Smooth muscle cell (in vitro differentiated cells): ENCODE data around the gene AKAP8L. TPM values are rescaled to one million over a fixed set of nuclear protein-coding genes. Genes with fewer than 3 reads are reported as not detected.

Experiments used
- DNase-seq: peaks from one replicate; lab custom pipeline; 2025; ENCODE audit not compliant: unreplicated experiment; lab: John Stamatoyannopoulos, UW
- H2AFZ ChIP-seq: fragments of 200-600 bp; sonication (generic); 2 replicates; pipeline ENCODE4 v1.6.0; 2016; ENCODE audit warnings: antibody characterized with exemption, low read depth, mild to moderate bottlenecking
- H3F3A ChIP-seq: fragments of 200-600 bp; sonication (generic); 2 replicates; pipeline ENCODE4 v1.6.0; 2017; ENCODE audit warnings: antibody characterized with exemption, low read depth
- H3K27ac ChIP-seq: fragments of 200-600 bp; sonication (generic); 2 replicates; pipeline ENCODE4 v1.5.1; 2016; ENCODE audit warnings: low read depth, mild to moderate bottlenecking
- H3K27me3 ChIP-seq: fragments of 200-600 bp; sonication (generic); 2 replicates; pipeline ENCODE4 v1.6.1; 2016; ENCODE audit warnings: low read depth, mild to moderate bottlenecking
- H3K36me3 ChIP-seq: fragments of 200-600 bp; sonication (generic); 2 replicates; pipeline ENCODE4 v1.5.1; 2016; ENCODE audit warnings: low read depth
- H3K4me1 ChIP-seq: fragments of 200-600 bp; sonication (generic); 2 replicates; pipeline ENCODE4 v1.5.1; 2016; ENCODE audit warnings: low read depth
- H3K4me2 ChIP-seq: fragments of 200-600 bp; sonication (generic); 2 replicates; pipeline ENCODE4 v1.6.0; 2016; ENCODE audit warnings: mild to moderate bottlenecking
- H3K4me3 ChIP-seq: fragments of 200-600 bp; sonication (generic); 2 replicates; pipeline ENCODE4 v1.5.1; 2016; ENCODE audit warnings: mild to moderate bottlenecking
- H3K79me2 ChIP-seq: fragments of 200-600 bp; sonication (generic); 2 replicates; pipeline ENCODE4 v1.6.0; 2016; ENCODE audit warnings: low read depth, mild to moderate bottlenecking
- H3K9ac ChIP-seq: fragments of 200-600 bp; sonication (generic); 2 replicates; pipeline ENCODE4 v1.6.0; 2016; ENCODE audit warnings: low read depth
- H3K9me3 ChIP-seq: fragments of 200-600 bp; sonication (generic); replicated peaks from 2 replicates; pipeline ENCODE4 v1.5.1; 2016; ENCODE audit warnings: low read depth
- H4K20me1 ChIP-seq: fragments of 200-600 bp; sonication (generic); 2 replicates; pipeline ENCODE4 v1.6.0; 2016; ENCODE audit warnings: low read depth
- WGBS: methylation state at CpG from one replicate; pipeline ENCODE4 v1.1.7; 2016; ENCODE audit warnings: low lambda C conversion rate; 5-methylcytosine and 5-hydroxymethylcytosine counted together
- polyA plus RNA-seq: library from polyadenylated mRNA; unstranded; fragments of >200 nt; fragmentation: Nextera tagmentation; extraction: Ambion mirVana; gene quantifications from 2 replicates; pipeline ENCODE4 v1.2.1, GENCODE V29; 2016
- total RNA-seq: library from RNA; depleted of rRNA; stranded (reverse); fragments of >200 nt; gene quantifications from 2 replicates; pipeline ENCODE4 v1.2.3, GENCODE V29; 2014
- TF ChIP-seq, protein P1 (sequence below): fragments of 200-600 bp; sonication (generic); IDR thresholded peaks from 2 replicates; pipeline ENCODE4 v1.5.1; 2017; ENCODE audit warnings: borderline replicate concordance, mild to moderate bottlenecking, antibody characterized with exemption; ENCODE audit not compliant: insufficient read depth, poor library complexity, severe bottlenecking

AKAP8L gene
- total and polyA plus RNA-seq, 2 experiments from 2014 or later = 61.9 to 105 TPM

DNA sequence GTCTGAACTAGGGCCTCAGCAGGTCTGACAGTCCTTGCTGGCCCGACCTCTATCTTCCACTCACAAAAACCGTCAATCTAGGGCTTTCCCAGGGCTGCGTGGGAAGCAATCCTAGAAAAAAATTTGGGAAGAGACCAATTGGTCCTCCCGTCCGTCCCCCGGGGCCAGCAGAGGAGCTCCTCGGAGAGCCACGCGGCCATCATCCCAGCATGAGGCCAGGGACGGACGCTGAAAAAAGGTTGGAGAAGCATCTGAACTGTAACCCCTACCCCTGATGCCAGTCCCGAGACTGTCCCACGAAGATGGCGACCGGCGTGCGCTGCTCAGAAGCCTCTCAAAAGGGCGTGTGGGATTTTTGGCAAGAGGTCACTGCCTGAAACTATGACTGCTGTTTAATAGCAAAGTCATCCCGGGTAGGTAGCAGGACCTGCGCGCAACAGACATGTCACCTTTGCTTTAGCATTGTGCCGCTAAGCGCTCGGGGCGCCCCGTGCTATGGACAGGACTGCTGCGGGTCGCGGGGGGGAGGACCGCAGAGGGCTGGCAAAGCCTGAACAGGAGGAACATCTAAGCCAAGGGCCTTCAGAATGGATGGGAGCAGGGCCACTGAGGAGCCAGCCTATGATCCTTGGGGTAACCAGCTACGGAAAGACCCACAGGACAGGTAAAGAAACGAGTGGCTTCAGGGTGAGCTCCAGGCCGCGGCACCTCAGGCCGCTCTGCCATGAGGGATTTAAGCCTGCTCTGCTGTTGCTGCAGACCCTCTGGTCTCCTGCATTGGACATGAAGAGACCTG lies 49.8 kb downstream of the AKAP8L start:
- 98% methylated on average over 35 of the region's 35 CpGs for WGBS

DNA sequence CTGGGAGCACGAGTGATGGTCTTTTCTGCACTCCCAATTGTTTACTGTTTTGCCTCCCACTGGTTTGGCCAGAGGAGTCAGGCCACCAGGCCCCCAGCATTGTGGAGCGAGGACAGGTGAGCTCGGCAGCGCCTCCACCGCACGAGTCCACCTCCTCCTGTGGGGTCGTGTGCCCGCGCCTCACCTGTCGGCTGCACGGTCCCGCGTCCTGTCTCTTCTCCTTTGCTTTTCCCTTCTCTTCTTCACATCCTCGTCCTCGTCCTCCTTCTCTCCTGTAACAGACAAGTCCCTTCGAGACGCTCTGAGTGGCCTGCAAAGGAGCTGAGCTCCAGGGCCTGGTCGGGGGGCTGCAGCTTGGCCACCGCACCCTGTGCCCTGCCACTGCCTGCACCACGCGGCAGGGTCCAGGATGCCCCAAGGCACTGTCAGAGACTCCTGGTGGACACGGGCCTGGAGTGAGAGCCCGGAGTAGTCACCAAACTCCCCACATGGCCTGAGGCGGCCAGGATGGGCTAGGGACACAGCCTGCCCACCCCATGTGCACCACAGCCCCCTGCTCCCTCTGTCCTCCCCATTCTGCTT lies 50.6 kb downstream of the AKAP8L start:
- Histone ChIP-seq H3K27me3 (no peaks in the 10 kb centered on the region), H2AFZ (no peak overlapping the region), H4K20me1 (peaks cover 36% of the 10 kb centered on the region), H3K27ac (no peak overlapping the region), H3K4me1 (no peaks in the 10 kb centered on the region), H3F3A (no peaks in the 10 kb centered on the region), H3K4me2 (no peak overlapping the region), H3K9ac (no peak overlapping the region), H3K4me3 (no peak overlapping the region), H3K9me3 (no peaks in the 10 kb centered on the region), H3K36me3 (no peaks in the 10 kb centered on the region), H3K79me2 (peaks cover 25% of the 10 kb centered on the region)
- no peak for DNase-seq
- TF ChIP-seq, protein P1, sequence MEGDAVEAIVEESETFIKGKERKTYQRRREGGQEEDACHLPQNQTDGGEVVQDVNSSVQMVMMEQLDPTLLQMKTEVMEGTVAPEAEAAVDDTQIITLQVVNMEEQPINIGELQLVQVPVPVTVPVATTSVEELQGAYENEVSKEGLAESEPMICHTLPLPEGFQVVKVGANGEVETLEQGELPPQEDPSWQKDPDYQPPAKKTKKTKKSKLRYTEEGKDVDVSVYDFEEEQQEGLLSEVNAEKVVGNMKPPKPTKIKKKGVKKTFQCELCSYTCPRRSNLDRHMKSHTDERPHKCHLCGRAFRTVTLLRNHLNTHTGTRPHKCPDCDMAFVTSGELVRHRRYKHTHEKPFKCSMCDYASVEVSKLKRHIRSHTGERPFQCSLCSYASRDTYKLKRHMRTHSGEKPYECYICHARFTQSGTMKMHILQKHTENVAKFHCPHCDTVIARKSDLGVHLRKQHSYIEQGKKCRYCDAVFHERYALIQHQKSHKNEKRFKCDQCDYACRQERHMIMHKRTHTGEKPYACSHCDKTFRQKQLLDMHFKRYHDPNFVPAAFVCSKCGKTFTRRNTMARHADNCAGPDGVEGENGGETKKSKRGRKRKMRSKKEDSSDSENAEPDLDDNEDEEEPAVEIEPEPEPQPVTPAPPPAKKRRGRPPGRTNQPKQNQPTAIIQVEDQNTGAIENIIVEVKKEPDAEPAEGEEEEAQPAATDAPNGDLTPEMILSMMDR = no peak
- 98% methylated on average over 22 of the region's 24 CpGs for WGBS

More for the DNA sequence above, 49.8 kb downstream of the AKAP8L start:
- Histone ChIP-seq H2AFZ (no peak overlapping the region), H3K4me3 (no peak overlapping the region), H4K20me1 (peaks cover 45% of the 10 kb centered on the region), H3K4me2 (no peak overlapping the region), H3K36me3 (no peaks in the 10 kb centered on the region), H3K4me1 (no peaks in the 10 kb centered on the region), H3K79me2 (peaks cover 34% of the 10 kb centered on the region), H3K27ac (no peak overlapping the region), H3F3A (no peaks in the 10 kb centered on the region), H3K9ac (no peak overlapping the region), H3K9me3 (no peaks in the 10 kb centered on the region), H3K27me3 (no peaks in the 10 kb centered on the region)
- DNase-seq = no peak
- TF ChIP-seq, protein P1 = no peak

DNA sequence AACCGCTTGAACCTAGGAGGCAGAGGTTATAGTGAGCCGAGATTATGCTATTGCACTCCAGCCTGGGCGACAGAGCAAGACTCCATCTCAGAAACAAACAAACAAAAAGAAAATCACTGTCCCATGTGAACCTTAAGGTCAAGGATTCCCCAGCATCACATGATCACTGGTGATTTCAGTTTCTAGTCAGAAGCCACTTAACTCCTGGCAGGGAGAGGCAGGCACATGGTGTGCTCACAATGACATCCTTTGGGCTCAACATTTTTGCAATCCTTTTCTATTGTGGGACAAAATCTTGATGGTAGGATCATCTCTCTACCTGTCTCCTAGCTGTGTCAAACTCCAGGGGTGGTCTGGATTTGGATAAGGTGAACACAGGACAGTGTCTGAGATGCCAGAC lies 51.3 kb downstream of the AKAP8L start:
- DNase-seq = no peak

More for the DNA sequence above, 51.3 kb downstream of the AKAP8L start:
- Histone ChIP-seq H3K4me3 (no peak overlapping the region), H3K36me3 (no peaks in the 10 kb centered on the region), H3K4me1 (no peaks in the 10 kb centered on the region), H3K79me2 (peaks cover 18% of the 10 kb centered on the region), H2AFZ (no peak overlapping the region), H3K27ac (no peak overlapping the region), H4K20me1 (peaks cover 29% of the 10 kb centered on the region), H3K9ac (no peak overlapping the region), H3K4me2 (no peak overlapping the region), H3F3A (no peaks in the 10 kb centered on the region), H3K27me3 (no peaks in the 10 kb centered on the region), H3K9me3 (no peaks in the 10 kb centered on the region)
- TF ChIP-seq, protein P1 = no peak
- 100% methylated on average over 3 of the region's 3 CpGs for WGBS
